HL-60/S4 (cell line): ENCODE data around the gene SH2D3A.
"Not testable (repeated sequence)": the region's sequence is repeated elsewhere in the genome, so short reads cannot be mapped to it uniquely, and the experiment has no call there.

Experiments used
- in situ Hi-C: fragments of 300-500 bp; cut with MboI; formaldehyde crosslinking; loops from 2 replicates; pipeline ENCODE4 v1.14.3; 2022; ENCODE audit warnings: low sequenced_read_pairs

The SH2D3A gene

GRCh38 chr19:6762253-6762797 lies 4.9 kb downstream of the SH2D3A start:
- in situ Hi-C loops: not testable (repeated sequence)

- in situ Hi-C loops: no loop called here
Observed at GRCh38 chr19:6761053-6761676, 6.1 kb downstream of the SH2D3A start.

GRCh38 chr19:6760606-6761005 lies 6.6 kb downstream of the SH2D3A start:
- in situ Hi-C loops: no loop called here

- in situ Hi-C loops: no loop called here
Observed at GRCh38 chr19:6754653-6755463, 12.4 kb downstream of the SH2D3A start.

GRCh38 chr19:6754136-6754535 lies 13.1 kb downstream of the SH2D3A start:
- in situ Hi-C loops: no loop called here

GRCh38 chr19:6753178-6754031 lies 13.8 kb downstream of the SH2D3A start:
- in situ Hi-C loops: no loop called here

GRCh38 chr19:6752256-6753177 lies 14.7 kb downstream of the SH2D3A start:
- in situ Hi-C loops: no loop called here

- in situ Hi-C loops: no loop called here
Observed at GRCh38 chr19:6751189-6751588, 16.0 kb downstream of the SH2D3A start.

- in situ Hi-C loops: no loop called here
Observed at GRCh38 chr19:6750062-6750461, 17.2 kb downstream of the SH2D3A start.

- in situ Hi-C loops: not testable (repeated sequence)
Observed at GRCh38 chr19:6748543-6748942, 18.7 kb downstream of the SH2D3A start.

GRCh38 chr19:6745965-6746364 lies 21.3 kb downstream of the SH2D3A start:
- in situ Hi-C loops: no loop called here

GRCh38 chr19:6744381-6745301 lies 22.6 kb downstream of the SH2D3A start:
- in situ Hi-C loops: no loop called here

- in situ Hi-C loops: no loop called here
Observed at GRCh38 chr19:6743714-6744380, 23.4 kb downstream of the SH2D3A start.

- in situ Hi-C loops: no loop called here
Observed at GRCh38 chr19:6743066-6743465, 24.2 kb downstream of the SH2D3A start.

GRCh38 chr19:6740589-6741343 lies 26.5 kb downstream of the SH2D3A start:
- in situ Hi-C loops: no loop called here

- in situ Hi-C loops: no loop called here
Observed at GRCh38 chr19:6739883-6740588, 27.2 kb downstream of the SH2D3A start.

GRCh38 chr19:6739390-6739882 lies 27.8 kb downstream of the SH2D3A start, which contains the start of gene TRIP10:
TRIP10 (plus strand) TSS chr19:6739680; CDS start chr19:6739762, 82 bp downstream.
- in situ Hi-C loops: no loop called here
